Fibroblast of skin of right biceps (primary cell): ENCODE data around the gene THSD7B.
"Not testable (repeated sequence)": the region's sequence is repeated elsewhere in the genome, so short reads cannot be mapped to it uniquely, and the experiment has no call there.

ENCODE experiments used
- DNase-seq: peaks from one replicate; pipeline ENCODE4 v3.0.0-alpha.2; 2013

The THSD7B gene

GRCh38 chr2:137444970-137445369 is 679.6 kb downstream of the THSD7B start:
- DNase-seq: peak; percentile 4

- DNase-seq: no peak
These were observed 684.1 kb downstream of the THSD7B start for GRCh38 chr2:137449454-137449853.

GRCh38 chr2:137454886-137455285 is 689.5 kb downstream of the THSD7B start:
- no peak for DNase-seq

- DNase-seq: peak; percentile 17
These were observed 702.0 kb downstream of the THSD7B start for GRCh38 chr2:137467246-137467862.

GRCh38 chr2:137493261-137493660 is 727.9 kb downstream of the THSD7B start:
- DNase-seq: no peak

GRCh38 chr2:137500599-137500998 is 735.3 kb downstream of the THSD7B start:
- no peak for DNase-seq

GRCh38 chr2:137507237-137507636 is 741.9 kb downstream of the THSD7B start:
- DNase-seq: no peak

GRCh38 chr2:137508739-137509384 is 743.5 kb downstream of the THSD7B start:
- DNase-seq: no peak

GRCh38 chr2:137511526-137511925 is 746.2 kb downstream of the THSD7B start:
- no peak for DNase-seq

- no peak for DNase-seq
These were observed 756.6 kb downstream of the THSD7B start for GRCh38 chr2:137521653-137522619.

- DNase-seq: no peak
These were observed 757.3 kb downstream of the THSD7B start for GRCh38 chr2:137522620-137523011.

- DNase-seq: no peak
These were observed 758.6 kb downstream of the THSD7B start for GRCh38 chr2:137523931-137524330.

- no peak for DNase-seq
These were observed 759.8 kb downstream of the THSD7B start for GRCh38 chr2:137525132-137525531.

- DNase-seq: no peak
These were observed 760.4 kb downstream of the THSD7B start for GRCh38 chr2:137525641-137526190.

GRCh38 chr2:137535897-137536296 is 770.6 kb downstream of the THSD7B start:
- DNase-seq: no peak

GRCh38 chr2:137539336-137539735 is 774.0 kb downstream of the THSD7B start:
- DNase-seq: no peak

GRCh38 chr2:137547842-137548241 is 782.5 kb downstream of the THSD7B start:
- DNase-seq: no peak

- DNase-seq: no peak
These were observed 801.0 kb downstream of the THSD7B start for GRCh38 chr2:137566387-137566786.

- no peak for DNase-seq
These were observed 805.1 kb downstream of the THSD7B start for GRCh38 chr2:137570484-137570883.

- not testable (repeated sequence) for DNase-seq
These were observed 822.5 kb downstream of the THSD7B start for GRCh38 chr2:137587834-137588233.

GRCh38 chr2:137588578-137588977 is 823.2 kb downstream of the THSD7B start:
- DNase-seq: not testable (repeated sequence)

GRCh38 chr2:137590102-137590501 is 824.8 kb downstream of the THSD7B start:
- no peak for DNase-seq

- no peak for DNase-seq
These were observed 842.5 kb downstream of the THSD7B start for GRCh38 chr2:137607722-137608318.
